ENCODE data around the gene ARHGEF33. TPM values are rescaled to one million over a fixed set of nuclear protein-coding genes. Genes with fewer than 3 reads are reported as not detected.

The ARHGEF33 gene
- total RNA-seq, 1 donor from 2014 or later = 6.4 TPM

- Histone ChIP-seq H3K27me3 (no peaks in the 10 kb centered on the region), H3K4me1 (no peaks in the 10 kb centered on the region), H3K36me3 (peaks cover 28 to 55% of the 10 kb centered on the region in 2 donors), H3K27ac (no peak overlapping the region), H3K9me3 (no peaks in the 10 kb centered on the region), H3K4me3 (no peak overlapping the region)
- TF ChIP-seq CTCF (IDR thresholded peaks at IDR 0.05) = no peak
- intact Hi-C loops (cut with DNase I) = no loop called here
- no peak for DNase-seq (ENCODE audit: low spot score in 2 of 2)
Observed at GRCh38 chr2:38988716-38989115, 99.0 kb downstream of the ARHGEF33 start.

GRCh38 chr2:38991899-38992298 is 102.2 kb downstream of the ARHGEF33 start:
- DNase-seq (ENCODE audit: low spot score in 2 of 2) = no peak

GRCh38 chr2:38997781-38998180 is 108.1 kb downstream of the ARHGEF33 start:
- H3K27ac ChIP-seq = no peak overlapping the region
- H3K4me1 ChIP-seq = peaks cover 0 to 3% of the 10 kb centered on the region in 2 donors
- H3K4me3 ChIP-seq = no peak overlapping the region
- intact Hi-C loops (cut with DNase I) = no loop called here
- no peak for TF ChIP-seq CTCF (IDR thresholded peaks at IDR 0.05)
- no peaks in the 10 kb centered on the region for H3K9me3 ChIP-seq
- DNase-seq (ENCODE audit: low spot score in 2 of 2) = no peak
- no peaks in the 10 kb centered on the region for H3K27me3 ChIP-seq
- H3K36me3 ChIP-seq = peaks cover 34 to 46% of the 10 kb centered on the region in 2 donors

More at GRCh38 chr2:38991899-38992298, 102.2 kb downstream of the ARHGEF33 start:
- H3K36me3 ChIP-seq = peaks cover 24 to 44% of the 10 kb centered on the region in 2 donors
- no peak for TF ChIP-seq CTCF (IDR thresholded peaks at IDR 0.05)
- no peak overlapping the region for H3K27ac ChIP-seq
- no peaks in the 10 kb centered on the region for H3K4me1 ChIP-seq
- intact Hi-C loops (cut with DNase I) = no loop called here
- H3K9me3 ChIP-seq = no peaks in the 10 kb centered on the region
- H3K4me3 ChIP-seq = no peak overlapping the region
- no peaks in the 10 kb centered on the region for H3K27me3 ChIP-seq

- no peak for TF ChIP-seq CTCF (IDR thresholded peaks at IDR 0.05)
- Histone ChIP-seq H3K9me3 (no peaks in the 10 kb centered on the region), H3K4me3 (no peak overlapping the region), H3K4me1 (peaks cover 0 to 3% of the 10 kb centered on the region in 2 donors), H3K36me3 (peaks cover 21 to 44% of the 10 kb centered on the region in 2 donors), H3K27ac (no peak overlapping the region), H3K27me3 (no peaks in the 10 kb centered on the region)
- no peak for DNase-seq (ENCODE audit: low spot score in 2 of 2)
- intact Hi-C loops (cut with DNase I) = no loop called here
Observed at GRCh38 chr2:39000552-39000951, 110.9 kb downstream of the ARHGEF33 start.

- H3K27ac ChIP-seq = no peak overlapping the region
- H3K4me1 ChIP-seq = no peaks in the 10 kb centered on the region
- H3K4me3 ChIP-seq = no peak overlapping the region
- H3K27me3 ChIP-seq = no peaks in the 10 kb centered on the region
- H3K36me3 ChIP-seq = peaks cover 29 to 61% of the 10 kb centered on the region in 2 donors
- no peaks in the 10 kb centered on the region for H3K9me3 ChIP-seq
- no peak for TF ChIP-seq CTCF (IDR thresholded peaks at IDR 0.05)
- intact Hi-C loops (cut with DNase I) = no loop called here
- no peak for DNase-seq (ENCODE audit: low spot score in 2 of 2)
Observed at GRCh38 chr2:39007875-39008504, 118.3 kb downstream of the ARHGEF33 start.
